ENCODE results near the gene RFESD. TPM values are rescaled to one million over a fixed set of nuclear protein-coding genes. Genes with fewer than 3 reads are reported as not detected.

Gene RFESD
- total RNA-seq, 4 donors from 2014 or later, result 0.11 to 3.6 (median 1.0) TPM

GRCh38 chr5:95686651-95687050 lies 40.1 kb downstream of the RFESD start:
- Histone ChIP-seq H3K4me1 (no peaks in the 10 kb centered on the region), H3K36me3 (no peaks in the 10 kb centered on the region), H3K9me3 (no peaks in the 10 kb centered on the region), H3K27ac (no peak overlapping the region), H3K27me3 (no peaks in the 10 kb centered on the region), H3K4me3 (no peak overlapping the region)
- TF ChIP-seq CTCF (IDR thresholded peaks at IDR 0.05) (no peak), POLR2A (IDR thresholded peaks at IDR 0.05) (no peak)
- WGBS, 2 donors, result 64 to 67% methylated on average over 2 of the region's 2 CpGs
- no peak for DNase-seq
- intact Hi-C loops (cut with DNase I), result no loop called here

DNA sequence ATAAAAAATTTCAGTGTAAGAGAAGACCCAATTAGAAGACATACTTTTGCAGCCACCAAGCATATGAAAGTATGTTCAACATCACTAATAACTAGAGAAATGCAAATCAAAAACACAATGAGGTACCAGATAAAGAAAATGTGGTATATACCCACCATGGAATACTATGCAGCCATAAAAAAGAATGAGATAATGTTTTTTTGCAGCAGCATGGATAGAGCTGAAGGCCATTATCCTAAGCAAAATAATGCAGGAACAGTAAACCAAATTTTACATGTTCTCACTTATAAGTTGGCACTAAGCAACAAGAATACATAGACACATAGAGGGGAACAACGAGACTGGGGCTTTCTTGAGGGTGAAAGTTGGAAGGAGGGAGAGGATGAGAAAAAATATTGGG lies 43.1 kb downstream of the RFESD start:
- Histone ChIP-seq H3K36me3 (no peaks in the 10 kb centered on the region), H3K27ac (no peak overlapping the region), H3K4me1 (no peaks in the 10 kb centered on the region), H3K27me3 (no peaks in the 10 kb centered on the region), H3K4me3 (no peak overlapping the region), H3K9me3 (no peaks in the 10 kb centered on the region)
- TF ChIP-seq POLR2A (IDR thresholded peaks at IDR 0.05) (no peak), CTCF (IDR thresholded peaks at IDR 0.05) (no peak)
- 67 to 88% methylated on average over 1 of the region's 1 CpG for WGBS, 2 donors
- intact Hi-C loops (cut with DNase I), result no loop called here
- no peak for DNase-seq

- no peak overlapping the region for H3K4me3 ChIP-seq
- no peaks in the 10 kb centered on the region for H3K36me3 ChIP-seq
- H3K9me3 ChIP-seq, result no peaks in the 10 kb centered on the region
- intact Hi-C loops (cut with DNase I), result no loop called here
- no peaks in the 10 kb centered on the region for H3K27me3 ChIP-seq
- no peaks in the 10 kb centered on the region for H3K4me1 ChIP-seq
- H3K27ac ChIP-seq, result no peak overlapping the region
- TF ChIP-seq POLR2A (IDR thresholded peaks at IDR 0.05) (no peak), CTCF (IDR thresholded peaks at IDR 0.05) (no peak)
- no peak for DNase-seq
These were observed 43.8 kb downstream of the RFESD start for GRCh38 chr5:95690333-95690732.

DNA sequence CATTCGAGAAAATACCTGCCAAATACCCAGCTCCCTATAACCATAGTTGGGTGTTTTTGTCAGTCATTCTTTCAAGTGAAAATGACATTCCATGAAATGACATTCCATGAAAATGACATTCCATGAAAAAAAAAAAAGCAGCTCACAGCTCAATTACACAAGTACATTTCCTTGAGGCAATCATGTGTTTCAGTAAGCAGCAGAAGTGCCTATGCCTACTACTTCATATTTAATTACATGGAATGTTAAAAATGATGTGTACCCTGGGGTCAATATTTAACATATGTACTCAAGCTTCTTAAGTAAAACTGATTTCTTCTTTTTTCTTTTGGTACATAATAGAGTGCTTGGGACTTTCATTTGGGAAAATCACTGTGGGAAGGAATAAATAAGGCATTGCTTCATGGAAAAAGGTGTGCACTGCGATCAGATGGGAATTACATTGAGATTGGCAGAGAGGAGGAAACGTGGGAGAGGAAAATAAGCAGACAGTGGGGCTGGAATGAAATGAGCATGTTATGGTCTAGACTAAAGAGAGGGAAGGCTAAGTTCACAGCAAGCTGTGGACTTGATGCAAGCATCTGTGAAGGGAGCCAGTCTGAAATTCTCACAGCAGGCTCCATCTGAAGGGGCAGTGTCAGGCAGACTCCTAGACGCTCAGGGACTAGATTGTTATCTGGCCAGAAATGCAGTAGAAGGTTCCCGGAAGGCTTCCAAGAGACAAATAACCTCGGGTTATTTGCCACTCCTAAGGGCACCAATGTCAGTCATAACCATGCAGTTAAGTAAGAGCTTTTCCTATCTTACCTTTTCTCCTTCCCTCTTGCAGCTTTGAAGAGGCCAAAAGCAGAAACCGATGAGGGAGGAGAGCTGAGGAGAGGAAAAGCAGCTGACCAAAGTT lies 51.5 kb downstream of the RFESD start:
- Histone ChIP-seq H3K4me1 (no peaks in the 10 kb centered on the region), H3K27me3 (no peaks in the 10 kb centered on the region), H3K36me3 (no peaks in the 10 kb centered on the region), H3K9me3 (no peaks in the 10 kb centered on the region), H3K4me3 (no peak overlapping the region), H3K27ac (no peak overlapping the region)
- 47 to 49% methylated on average over 7 of the region's 7 CpGs for WGBS, 2 donors
- intact Hi-C loops (cut with DNase I), result no loop called here
- no peak for DNase-seq
- TF ChIP-seq CTCF (IDR thresholded peaks at IDR 0.05) (no peak), POLR2A (IDR thresholded peaks at IDR 0.05) (no peak)

DNA sequence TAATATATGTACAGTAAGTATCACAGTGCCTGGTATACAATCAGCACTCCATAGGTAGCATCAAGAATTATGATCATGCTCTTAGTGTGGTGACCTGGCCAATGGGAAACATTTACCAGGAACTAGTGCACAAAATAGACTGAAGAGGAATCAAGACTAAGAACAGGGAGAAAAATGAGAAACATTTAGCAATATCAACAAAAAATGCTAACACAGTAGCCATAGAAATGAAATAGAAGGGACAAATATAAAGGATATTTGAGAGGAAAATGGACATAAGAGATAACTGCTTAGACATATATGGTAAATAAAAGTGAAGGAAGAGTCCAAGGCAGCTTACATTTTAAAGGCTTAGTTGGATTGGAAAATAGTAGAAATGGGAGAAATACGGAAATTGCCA lies 52.8 kb downstream of the RFESD start:
- H3K27me3 ChIP-seq, result no peaks in the 10 kb centered on the region
- no peaks in the 10 kb centered on the region for H3K4me1 ChIP-seq
- H3K27ac ChIP-seq, result no peak overlapping the region
- no peaks in the 10 kb centered on the region for H3K36me3 ChIP-seq
- no peak for DNase-seq
- H3K9me3 ChIP-seq, result no peaks in the 10 kb centered on the region
- no peak overlapping the region for H3K4me3 ChIP-seq
- TF ChIP-seq POLR2A (IDR thresholded peaks at IDR 0.05) (no peak), CTCF (IDR thresholded peaks at IDR 0.05) (no peak)
- intact Hi-C loops (cut with DNase I), result no loop called here
- 91 to 96% methylated on average over 1 of the region's 1 CpG for WGBS, 2 donors
